H1 (cell line): ENCODE results near the gene JAG1. TPM values are rescaled to one million over a fixed set of nuclear protein-coding genes. Genes with fewer than 3 reads are reported as not detected.

Source experiments
- CHD7 ChIP-seq: fragments of 300-600 bp; sonication (generic); IDR thresholded peaks from 2 replicates; pipeline ENCODE4 v1.7.1; 2012; ENCODE audit warnings: low read length, moderate library complexity, mild to moderate bottlenecking, inconsistent platforms; ENCODE audit not compliant: insufficient replicate concordance
- EGR1 ChIP-seq: IDR thresholded peaks from 2 replicates; pipeline ENCODE4 v1.6.1; 2011; ENCODE audit warnings: low read depth, low read length, borderline replicate concordance
- KDM5A ChIP-seq: fragments of 200-600 bp; IDR thresholded peaks from 2 replicates; pipeline ENCODE4 v1.7.1; 2012; ENCODE audit warnings: mild to moderate bottlenecking, low read length, inconsistent platforms, mixed read lengths
- TAF7 ChIP-seq: optimal IDR thresholded peaks from 2 replicates; pipeline ENCODE3; 2011; ENCODE audit warnings: low read depth, mild to moderate bottlenecking, inconsistent platforms, low read length, moderate library complexity, borderline replicate concordance
- USF2 ChIP-seq: IDR thresholded peaks from 2 replicates; pipeline ENCODE4 v1.6.1; 2011; ENCODE audit warnings: low read length, improper control_type of control experiment
- polyA plus RNA-seq, 7 experiments: library from polyadenylated mRNA; depleted of rRNA in 3 of 7; stranded (reverse) in 5 of 7; unstranded in 2 of 7; fragments of >200 nt in 5 of 7; fragments of 200-250 nt in 2 of 7; gene quantifications; 1 replicate in 5 of 7; 2 replicates in 1 of 7; 4 replicates in 1 of 7; pipeline versions ENCODE4 v1.2.1 to v1.2.3, GENCODE V29; 2011 to 2013; ENCODE audit warnings: missing spikeins in 2 of 7, mixed read lengths in 2 of 7
- total RNA-seq: library from RNA; stranded (reverse); fragmentation: NEBNext Ultra II Directional; extraction: Animal tissue kit (Norgen Biotek cat#: 25700); gene quantifications from 2 replicates; pipeline ENCODE4 v1.2.1, GENCODE V29; 2021

The JAG1 gene
- total and polyA plus RNA-seq, 2 of the 8 experiments (the other 6 are each of a cell fraction or from before 2014, with no cell fraction given), result 13.5 to 27.3 TPM

GRCh38 chr20:10713161-10713560 is 39.4 kb upstream of the JAG1 start (continued):
- TF ChIP-seq CHD7, result no peak
- TF ChIP-seq EGR1, result no peak
- no peak for TF ChIP-seq KDM5A
- TF ChIP-seq USF2, result no peak
- TF ChIP-seq TAF7, result no peak
